Common myeloid progenitor, CD34-positive (primary cell): ENCODE results near the gene XRCC3.

Source experiments
- CTCF ChIA-PET: fragments of 350-600 bp; sonication (Branson Sonifier 250); formaldehyde crosslinking; loops from one replicate; lab custom pipeline; 2021; ENCODE audit warnings: antibody characterized with exemption; lab: Charles Lee
- POLR2A ChIA-PET: fragments of 350-600 bp; sonication (Branson Sonifier 250); formaldehyde crosslinking; loops from one replicate; lab custom pipeline; 2021; ENCODE audit warnings: antibody characterized with exemption; lab: Charles Lee
- DNase-seq, 3 donors: peaks; one replicate each; pipeline versions ENCODE4 v3.0.0 to v3.0.0-alpha.2; 2013
- H3K27ac ChIP-seq, 2 experiments: 1 replicate in 1 of 2; 2 replicates in 1 of 2; pipeline ENCODE4 v1.7.0; 2013; ENCODE audit warnings: inconsistent platforms in 2 of 2, low read length in 2 of 2, mild to moderate bottlenecking in 2 of 2, low read depth in 1 of 2, moderate library complexity in 1 of 2; ENCODE audit not compliant: severe bottlenecking in 2 of 2, insufficient read depth in 1 of 2, poor library complexity in 1 of 2
- H3K27me3 ChIP-seq, 5 experiments: replicated peaks in 2 of 5; 1 replicate in 3 of 5; 2 replicates in 2 of 5; pipeline versions ENCODE4 v1.6.1 to v1.7.0; 2013; ENCODE audit warnings: low read length in 4 of 5, mild to moderate bottlenecking in 2 of 5, moderate library complexity in 2 of 5, inconsistent platforms in 1 of 5; ENCODE audit not compliant: insufficient read depth in 5 of 5, control insufficient read depth in 4 of 5
- H3K36me3 ChIP-seq, 4 experiments: 1 replicate in 2 of 4; 2 replicates in 2 of 4; pipeline versions ENCODE4 v1.6.1 to v1.7.0; 2013; ENCODE audit warnings: low read length in 3 of 4, control low read depth in 1 of 4, mild to moderate bottlenecking in 1 of 4; ENCODE audit not compliant: control insufficient read depth in 4 of 4, insufficient read depth in 4 of 4
- H3K4me1 ChIP-seq, 4 experiments: 1 replicate in 3 of 4; 2 replicates in 1 of 4; pipeline versions ENCODE4 v1.6.1 to v1.7.1; 2013; ENCODE audit warnings: low read length in 3 of 4, mild to moderate bottlenecking in 3 of 4, control low read depth in 1 of 4, inconsistent platforms in 1 of 4, moderate library complexity in 1 of 4; ENCODE audit not compliant: control insufficient read depth in 4 of 4, insufficient read depth in 4 of 4; ENCODE audit errors: control extremely low read depth in 1 of 4
- H3K4me3 ChIP-seq, 7 experiments: 1 replicate in 4 of 7; 2 replicates in 3 of 7; pipeline versions ENCODE4 v1.5.1 to v1.7.0; 2013; ENCODE audit warnings: mild to moderate bottlenecking in 7 of 7, low read length in 6 of 7, moderate library complexity in 6 of 7, inconsistent platforms in 2 of 7, low read depth in 2 of 7, control low read depth in 1 of 7; ENCODE audit not compliant: insufficient read depth in 4 of 7, control insufficient read depth in 1 of 7; ENCODE audit errors: extremely low read depth in 1 of 7
- H3K9me3 ChIP-seq, 5 experiments: 1 replicate in 4 of 5; 2 replicates in 1 of 5; pipeline versions ENCODE4 v1.6.1 to v1.7.1; 2013; ENCODE audit warnings: low read length in 4 of 5, mild to moderate bottlenecking in 2 of 5, inconsistent platforms in 1 of 5, low read depth in 1 of 5, moderate library complexity in 1 of 5; ENCODE audit not compliant: control insufficient read depth in 4 of 5, insufficient read depth in 2 of 5; ENCODE audit errors: control extremely low read depth in 1 of 5
- WGBS: methylation state at CpG from one replicate; pipeline ENCODE4 v1.1.5; 2013; ENCODE audit not compliant: insufficient coverage; 5-methylcytosine and 5-hydroxymethylcytosine counted together

Gene XRCC3

DNA sequence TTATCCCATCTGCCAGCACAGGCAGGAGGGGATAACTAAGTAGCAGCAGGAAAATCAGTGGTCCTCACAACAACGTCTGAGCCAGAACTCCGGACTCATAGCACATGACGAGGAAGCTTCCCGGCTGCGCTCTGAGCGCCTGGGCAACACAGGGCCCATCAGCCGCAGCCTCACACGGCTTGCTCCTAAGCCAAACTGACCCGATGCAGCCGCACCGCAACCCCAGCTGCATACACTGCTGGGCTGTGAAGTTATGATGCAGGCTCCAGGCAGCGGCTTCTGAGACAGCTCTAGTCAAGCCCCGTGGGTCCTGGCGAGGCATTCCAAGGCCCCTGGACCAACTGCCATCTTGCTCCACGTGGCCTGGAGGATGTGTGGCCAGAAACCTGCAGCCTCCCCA lies 28.4 kb upstream of the XRCC3 start:
- whole genome bisulfite sequencing = over 99% methylated on average over 15 of the region's 15 CpGs
- no peak for DNase-seq
- CTCF ChIA-PET = no interaction called here
- POLR2A ChIA-PET = no interaction called here
- H3K27ac ChIP-seq = no peak overlapping the region
- no peak overlapping the region for H3K4me3 ChIP-seq
- peaks cover 0 to 5% (median 1%) of the 10 kb centered on the region in 4 experiments for H3K4me1 ChIP-seq
- H3K9me3 ChIP-seq = no peaks in the 10 kb centered on the region
- no peaks in the 10 kb centered on the region for H3K27me3 ChIP-seq
- peaks cover 0 to 8% (median 0%) of the 10 kb centered on the region in 4 experiments for H3K36me3 ChIP-seq

DNA sequence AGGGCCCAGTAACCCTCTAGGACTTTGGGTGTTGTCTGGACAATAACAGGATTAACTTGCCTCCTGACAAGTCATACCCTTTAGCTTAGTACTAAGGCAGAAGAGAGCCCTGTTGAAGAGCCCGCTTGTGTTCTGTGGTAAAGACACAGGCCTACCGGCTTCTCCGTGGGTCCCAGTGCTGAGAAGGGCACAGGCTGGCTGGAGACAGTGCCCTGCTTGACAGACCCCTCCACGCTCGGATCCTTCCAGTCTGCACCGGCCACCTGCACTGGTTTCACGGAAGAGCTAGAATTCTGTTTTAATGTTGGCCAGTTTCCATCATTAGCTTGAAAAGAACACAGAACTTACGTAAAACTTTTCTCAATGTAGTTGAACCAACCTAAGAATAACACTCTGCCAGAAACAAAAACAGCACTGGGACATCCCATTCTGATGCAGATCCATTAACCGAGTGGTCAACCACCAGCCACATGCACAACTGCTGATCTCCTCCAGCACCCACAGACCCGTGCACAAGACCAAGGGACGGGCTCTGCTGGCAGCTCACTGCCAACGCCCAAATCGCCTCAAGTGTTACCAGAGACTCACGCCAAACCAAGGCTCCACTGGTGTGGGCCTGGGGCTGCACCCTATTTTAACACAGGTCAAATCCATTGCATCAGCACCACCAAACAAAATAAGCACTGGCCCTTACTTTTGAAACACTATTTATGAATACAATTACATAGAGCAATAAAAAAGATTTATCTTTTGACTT lies 27.4 kb upstream of the XRCC3 start:
- Histone ChIP-seq H3K36me3 (peaks cover 0 to 8% (median 0%) of the 10 kb centered on the region in 4 experiments), H3K4me1 (peaks cover 0 to 5% (median 1%) of the 10 kb centered on the region in 4 experiments), H3K27ac (no peak overlapping the region), H3K4me3 (no peak overlapping the region), H3K9me3 (no peaks in the 10 kb centered on the region), H3K27me3 (no peaks in the 10 kb centered on the region)
- 94% methylated on average over 14 of the region's 14 CpGs for WGBS
- POLR2A ChIA-PET = no interaction called here
- CTCF ChIA-PET = interaction anchor here (1.8 kb wide), 1 partner anchor 9 kb away, joined by 9 read pairs; no protein-coding TSS in a partner anchor
- no peak for DNase-seq

DNA sequence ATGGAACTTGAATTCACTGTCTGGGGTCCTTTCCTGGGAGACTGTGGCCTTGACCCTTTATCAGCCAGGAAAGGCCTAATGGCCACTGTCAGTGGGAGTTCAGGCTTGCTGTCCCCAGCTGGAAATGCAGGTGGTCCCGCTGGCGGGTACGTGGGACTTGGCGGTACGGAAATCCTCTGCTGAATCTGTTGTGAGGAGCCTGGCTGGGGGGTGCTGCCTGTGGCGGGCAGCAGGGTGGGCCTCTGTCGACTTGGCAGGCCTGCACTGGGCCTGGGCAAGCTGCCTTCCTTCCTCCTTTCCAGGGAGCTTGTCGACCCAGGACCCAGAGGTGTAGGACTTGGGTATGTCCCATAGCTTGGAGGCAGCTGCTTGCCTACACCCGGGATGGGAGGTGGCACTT lies 26.6 kb upstream of the XRCC3 start:
- CTCF ChIA-PET = interaction anchor here (0.6 to 1.8 kb wide), 2 partner anchors 8 to 266 kb away, joined by 3 to 9 read pairs; no protein-coding TSS in a partner anchor
- DNase-seq = no peak
- peaks cover 0 to 5% (median 1%) of the 10 kb centered on the region in 4 experiments for H3K4me1 ChIP-seq

DNA sequence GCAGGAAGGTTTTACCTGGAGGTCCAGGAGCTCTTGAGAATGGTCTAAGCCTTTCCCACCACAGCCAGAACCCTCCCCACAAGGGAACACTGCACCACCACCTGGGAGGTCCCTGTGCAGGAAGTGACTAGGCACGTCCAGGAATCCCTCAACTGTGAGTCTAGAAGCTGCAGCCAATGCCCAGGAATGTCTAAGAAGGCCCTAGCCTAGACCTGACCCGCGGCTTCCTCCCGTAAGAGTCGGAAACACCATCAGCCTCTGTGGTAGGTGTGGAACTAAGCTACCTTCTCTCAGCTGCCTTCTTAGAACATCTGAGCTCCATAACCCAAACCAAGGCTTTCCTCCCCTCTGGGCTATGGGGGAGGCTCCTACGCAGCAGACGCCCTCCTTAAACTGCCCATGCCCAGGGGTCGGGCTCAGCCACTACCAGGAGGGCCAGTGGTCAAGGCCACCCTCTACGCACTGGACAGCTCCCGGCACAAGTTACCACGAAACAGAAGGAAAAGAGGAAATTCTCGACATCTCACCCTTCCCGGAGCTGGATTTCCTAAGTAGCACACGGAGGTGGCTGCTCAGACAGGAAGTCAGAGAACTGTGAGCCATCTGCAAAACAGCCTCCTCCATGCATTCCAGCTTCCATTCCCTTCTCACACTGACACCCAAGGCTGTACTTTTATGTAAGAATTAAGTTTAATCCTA lies 25.9 kb upstream of the XRCC3 start:
- no peak for DNase-seq
- peaks cover 0 to 5% (median 1%) of the 10 kb centered on the region in 4 experiments for H3K4me1 ChIP-seq
- H3K27me3 ChIP-seq = no peaks in the 10 kb centered on the region
- H3K9me3 ChIP-seq = no peaks in the 10 kb centered on the region
- POLR2A ChIA-PET = interaction anchor here (0.5 kb wide), 1 partner anchor 29 kb away, joined by 3 read pairs; no protein-coding TSS in a partner anchor
- CTCF ChIA-PET = interaction anchor here (0.6 to 1.8 kb wide), 3 partner anchors 8 to 267 kb away, joined by 3 to 9 read pairs (median 4); no protein-coding TSS in a partner anchor
- H3K36me3 ChIP-seq = peaks cover 0 to 8% (median 0%) of the 10 kb centered on the region in 4 experiments
- 70% methylated on average over 10 of the region's 14 CpGs for WGBS
- H3K4me3 ChIP-seq = no peak overlapping the region
- no peak overlapping the region for H3K27ac ChIP-seq

More for the DNA sequence above, 26.6 kb upstream of the XRCC3 start:
- Histone ChIP-seq H3K27ac (no peak overlapping the region), H3K9me3 (no peaks in the 10 kb centered on the region), H3K36me3 (peaks cover 0 to 8% (median 0%) of the 10 kb centered on the region in 4 experiments), H3K27me3 (no peaks in the 10 kb centered on the region), H3K4me3 (no peak overlapping the region)
- WGBS = 91% methylated on average over 7 of the region's 9 CpGs
- POLR2A ChIA-PET = no interaction called here

DNA sequence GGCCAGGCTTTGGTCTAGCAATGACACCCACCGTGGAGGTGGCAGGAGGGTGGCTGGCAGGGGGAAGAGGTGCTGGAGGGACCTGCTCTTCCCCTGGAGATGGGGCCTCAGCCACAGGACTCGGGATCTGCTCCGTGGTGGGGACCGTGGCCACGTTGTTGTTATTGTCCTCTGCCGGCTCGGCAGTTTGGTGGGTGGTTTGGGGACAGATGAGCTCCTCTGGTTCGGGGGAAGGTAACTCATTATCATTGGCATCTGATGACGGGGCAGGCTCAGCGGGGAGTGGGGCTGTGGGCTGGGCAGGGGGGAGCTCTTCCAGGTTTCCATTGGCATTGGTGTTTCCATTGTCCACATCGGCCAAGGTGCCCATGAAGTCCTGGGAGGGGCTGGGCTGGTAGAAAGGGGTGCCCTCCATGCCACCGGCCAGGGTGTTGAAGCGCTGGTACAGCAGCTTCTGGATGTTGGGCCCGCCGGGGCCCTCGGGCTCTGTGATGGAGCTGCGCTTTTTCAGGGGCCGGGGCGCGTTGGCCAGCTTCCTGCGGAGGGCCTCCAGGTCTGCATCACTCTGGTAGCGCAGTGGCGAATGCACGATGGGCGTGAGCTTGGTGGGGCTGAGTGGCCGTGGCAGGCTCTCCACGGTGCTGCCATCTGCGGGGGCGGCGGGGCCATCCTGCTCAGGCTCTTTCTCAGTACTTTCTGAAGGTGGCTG lies 24.7 kb upstream of the XRCC3 start:
- ChIA-PET POLR2A (no interaction called here), CTCF (interaction anchor here (1.2 kb wide), 1 partner anchor 12 kb away, joined by 3 read pairs; no protein-coding TSS in a partner anchor)
- no peak overlapping the region for H3K4me3 ChIP-seq
- no peaks in the 10 kb centered on the region for H3K27me3 ChIP-seq
- peaks cover 0 to 12% (median under 1%) of the 10 kb centered on the region in 4 experiments for H3K36me3 ChIP-seq
- peaks cover 0 to 7% (median 1%) of the 10 kb centered on the region in 4 experiments for H3K4me1 ChIP-seq
- DNase-seq = no peak
- H3K27ac ChIP-seq = no peak overlapping the region
- H3K9me3 ChIP-seq = no peaks in the 10 kb centered on the region
- 96% methylated on average over 25 of the region's 30 CpGs for WGBS

DNA sequence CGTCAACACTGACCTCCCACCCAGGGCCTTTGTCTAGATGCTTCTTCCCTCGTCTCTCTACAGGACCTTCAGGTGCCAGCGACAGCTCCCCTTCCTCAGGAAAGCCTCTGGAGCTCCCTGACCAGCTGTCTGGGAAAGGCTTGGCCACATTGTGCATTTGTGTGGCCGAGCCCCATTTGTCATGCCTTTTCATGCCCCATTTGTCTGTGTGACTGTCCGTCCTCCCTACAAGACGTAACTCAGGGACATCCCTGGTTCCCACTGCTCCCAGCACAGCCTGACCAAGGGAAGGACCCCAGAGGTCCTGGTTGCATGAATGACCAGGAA lies 24.2 kb upstream of the XRCC3 start:
- peaks cover 0 to 14% (median 3%) of the 10 kb centered on the region in 4 experiments for H3K36me3 ChIP-seq
- no peaks in the 10 kb centered on the region for H3K9me3 ChIP-seq
- DNase-seq = no peak
- H3K4me1 ChIP-seq = peaks cover 0 to 7% (median 1%) of the 10 kb centered on the region in 4 experiments
- CTCF ChIA-PET = interaction anchor here (1.2 kb wide), 1 partner anchor 12 kb away, joined by 3 read pairs; no protein-coding TSS in a partner anchor
- no peak overlapping the region for H3K4me3 ChIP-seq
- H3K27ac ChIP-seq = no peak overlapping the region
- POLR2A ChIA-PET = no interaction called here
- WGBS = 96% methylated on average over 6 of the region's 6 CpGs
- H3K27me3 ChIP-seq = no peaks in the 10 kb centered on the region
